ENCODE measurements around the gene ABTB2.

- TF ChIP-seq CBX5 (IDR thresholded peaks at IDR 0.05; ENCODE audit: low read depth, low read length), result no peak
- TF ChIP-seq CHD2 (IDR thresholded peaks at IDR 0.05; ENCODE audit: low read length), result no peak
- no peak for TF ChIP-seq SIN3A (conservative IDR thresholded peaks at IDR 0.05 in 1 of 2, IDR thresholded peaks at IDR 0.05 in 1 of 2; ENCODE audit: low read depth in 1 of 2, low read length in 2 of 2)
- TF ChIP-seq SP1 (IDR thresholded peaks at IDR 0.05; ENCODE audit: low read depth, low read length), result no peak
- TF ChIP-seq EZH2 (IDR thresholded peaks at IDR 0.05; ENCODE audit: low read depth, low read length, severe bottlenecking), result no peak
- no peak for TF ChIP-seq BACH1 (IDR thresholded peaks at IDR 0.05; ENCODE audit: low read length)
- TF ChIP-seq ZNF274 (IDR thresholded peaks at IDR 0.05; ENCODE audit: borderline replicate concordance, extremely low read depth, low read length), result no peak
- TF ChIP-seq TAF1 (IDR thresholded peaks at IDR 0.05; ENCODE audit: low read depth, low read length), result no peak
- no peak for TF ChIP-seq CTCF (IDR thresholded peaks at IDR 0.05; ENCODE audit: control extremely low read depth in 1 of 3, insufficient read depth in 1 of 3, low read depth in 1 of 3, low read length in 3 of 3)
- no peak for TF ChIP-seq KDM1A (IDR thresholded peaks at IDR 0.05; ENCODE audit: borderline replicate concordance, low read length)
- no peak for TF ChIP-seq POLR2AphosphoS5 (IDR thresholded peaks at IDR 0.05; ENCODE audit: low read depth, low read length)
- no peak for TF ChIP-seq MAX (IDR thresholded peaks at IDR 0.05)
- TF ChIP-seq YY1 (IDR thresholded peaks at IDR 0.05; ENCODE audit: low read depth, low read length), result no peak
- no peak for TF ChIP-seq KDM5A (IDR thresholded peaks at IDR 0.05; ENCODE audit: low read length)
Observed at GRCh38 chr11:34238533-34238932, 119.3 kb downstream of the ABTB2 start.
